ENCODE measurements around the gene KATNB1.

DNA sequence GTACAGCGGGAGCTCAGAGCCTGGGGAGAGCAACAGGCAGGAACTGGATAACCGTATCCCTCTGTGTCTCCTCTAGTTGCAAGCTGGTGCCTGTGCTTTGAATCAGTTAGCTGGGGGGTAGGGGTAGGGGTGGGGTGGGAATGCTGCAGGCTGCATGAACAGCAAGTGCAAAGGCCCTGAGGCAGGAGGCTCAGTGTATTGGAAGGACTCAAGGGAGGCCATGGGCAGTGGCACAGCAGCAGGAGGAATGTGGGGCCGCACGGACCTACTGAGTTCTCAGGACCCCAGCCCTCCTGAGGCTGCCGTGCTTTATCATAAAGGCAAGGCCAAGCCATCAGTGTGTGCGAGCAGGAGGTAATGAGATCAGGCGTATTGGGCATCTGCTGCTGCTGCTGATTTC, 3.3 kb downstream of the KATNB1 start:
- TF ChIP-seq POLR2A (IDR thresholded peaks at IDR 0.05): no peak
- TF ChIP-seq, protein P1, sequence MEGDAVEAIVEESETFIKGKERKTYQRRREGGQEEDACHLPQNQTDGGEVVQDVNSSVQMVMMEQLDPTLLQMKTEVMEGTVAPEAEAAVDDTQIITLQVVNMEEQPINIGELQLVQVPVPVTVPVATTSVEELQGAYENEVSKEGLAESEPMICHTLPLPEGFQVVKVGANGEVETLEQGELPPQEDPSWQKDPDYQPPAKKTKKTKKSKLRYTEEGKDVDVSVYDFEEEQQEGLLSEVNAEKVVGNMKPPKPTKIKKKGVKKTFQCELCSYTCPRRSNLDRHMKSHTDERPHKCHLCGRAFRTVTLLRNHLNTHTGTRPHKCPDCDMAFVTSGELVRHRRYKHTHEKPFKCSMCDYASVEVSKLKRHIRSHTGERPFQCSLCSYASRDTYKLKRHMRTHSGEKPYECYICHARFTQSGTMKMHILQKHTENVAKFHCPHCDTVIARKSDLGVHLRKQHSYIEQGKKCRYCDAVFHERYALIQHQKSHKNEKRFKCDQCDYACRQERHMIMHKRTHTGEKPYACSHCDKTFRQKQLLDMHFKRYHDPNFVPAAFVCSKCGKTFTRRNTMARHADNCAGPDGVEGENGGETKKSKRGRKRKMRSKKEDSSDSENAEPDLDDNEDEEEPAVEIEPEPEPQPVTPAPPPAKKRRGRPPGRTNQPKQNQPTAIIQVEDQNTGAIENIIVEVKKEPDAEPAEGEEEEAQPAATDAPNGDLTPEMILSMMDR (IDR thresholded peaks at IDR 0.05 in 8 of 11, conservative IDR thresholded peaks at IDR 0.05 in 3 of 11): no peak

All from spleen (tissue), 7 donors.